ENCODE measurements around the gene RNF151. TPM values are rescaled to one million over a fixed set of nuclear protein-coding genes. Genes with fewer than 3 reads are reported as not detected.

RNF151 gene
- total and polyA plus RNA-seq, 2 of the 13 experiments (the other 11 are each of a cell fraction or from before 2014, with no cell fraction given), result not detected

DNA sequence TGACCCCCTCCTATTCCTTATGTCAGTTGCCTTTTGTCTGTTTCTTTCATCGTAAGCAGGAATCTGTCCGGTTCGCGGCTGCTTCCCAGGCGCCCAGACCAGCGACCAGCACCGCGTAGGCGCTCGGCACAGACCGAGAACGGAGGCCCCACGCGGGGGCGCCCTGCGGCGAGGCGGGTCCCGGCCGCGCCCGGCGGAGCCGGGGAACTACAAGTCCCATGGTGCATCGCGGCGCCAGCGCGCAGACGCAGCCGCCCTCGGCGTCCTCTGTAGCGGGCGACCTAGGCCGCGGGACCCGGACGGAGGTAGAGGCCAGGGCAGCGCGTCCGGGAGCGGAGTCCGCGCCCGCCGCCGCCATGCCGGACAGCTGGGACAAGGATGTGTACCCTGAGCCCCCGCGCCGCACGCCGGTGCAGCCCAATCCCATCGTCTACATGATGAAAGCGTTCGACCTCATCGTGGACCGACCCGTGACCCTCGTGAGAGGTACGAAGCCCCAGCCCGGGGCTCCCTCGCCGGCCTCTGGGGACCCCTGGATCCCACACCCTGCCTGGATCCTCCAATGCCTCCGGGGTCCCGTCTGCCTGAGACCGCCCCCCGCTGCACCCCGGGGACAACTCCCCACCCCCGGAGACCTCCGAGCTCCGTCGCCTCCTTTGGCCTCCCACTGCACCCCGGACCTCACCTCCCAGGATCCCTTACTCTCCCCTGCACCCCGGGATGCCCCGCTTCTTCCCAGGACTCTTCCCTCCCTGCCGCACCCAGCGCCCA lies 7.2 kb upstream of the RNF151 start, which contains the start of gene NDUFB10 (continued):
- TF ChIP-seq ZSCAN12 (CRISPR knock-in tag; IDR thresholded peaks at IDR 0.05), result 0 out of 2 replicates have a peak, but pooled peaks have one; percentile 47
- TF ChIP-seq EHMT2 (IDR thresholded peaks at IDR 0.05; ENCODE audit: borderline replicate concordance, low read depth, low read length), result no peak
- TF ChIP-seq HES4 (CRISPR knock-in tag; IDR thresholded peaks at IDR 0.05; ENCODE audit: borderline replicate concordance), result peak; percentile 92
- peak; percentile 57 for TF ChIP-seq STAG1 (CRISPR knock-in tag; IDR thresholded peaks at IDR 0.05)
- peak; percentile 39; the same call in 1 of the 2 replicates for TF ChIP-seq HNF4A (CRISPR knock-in tag; IDR thresholded peaks at IDR 0.05)
- TF ChIP-seq SP4 (CRISPR knock-in tag; IDR thresholded peaks at IDR 0.05), result peak; percentile 82
- TF ChIP-seq KLF12 (CRISPR knock-in tag; IDR thresholded peaks at IDR 0.05; ENCODE audit: borderline replicate concordance), result peak; percentile 87; the same call in 1 of the 2 replicates
- no peak for TF ChIP-seq ZBTB1 (CRISPR knock-in tag; IDR thresholded peaks at IDR 0.05; ENCODE audit: borderline replicate concordance)
- peak; percentile 61; the same call in 1 of the 2 replicates for TF ChIP-seq ZNF777 (CRISPR knock-in tag; IDR thresholded peaks at IDR 0.05)
- peak; percentile 51 for TF ChIP-seq SRSF1 (optimal IDR thresholded peaks at IDR 0.05; ENCODE audit: low read depth, low read length)
- TF ChIP-seq, protein P1, sequence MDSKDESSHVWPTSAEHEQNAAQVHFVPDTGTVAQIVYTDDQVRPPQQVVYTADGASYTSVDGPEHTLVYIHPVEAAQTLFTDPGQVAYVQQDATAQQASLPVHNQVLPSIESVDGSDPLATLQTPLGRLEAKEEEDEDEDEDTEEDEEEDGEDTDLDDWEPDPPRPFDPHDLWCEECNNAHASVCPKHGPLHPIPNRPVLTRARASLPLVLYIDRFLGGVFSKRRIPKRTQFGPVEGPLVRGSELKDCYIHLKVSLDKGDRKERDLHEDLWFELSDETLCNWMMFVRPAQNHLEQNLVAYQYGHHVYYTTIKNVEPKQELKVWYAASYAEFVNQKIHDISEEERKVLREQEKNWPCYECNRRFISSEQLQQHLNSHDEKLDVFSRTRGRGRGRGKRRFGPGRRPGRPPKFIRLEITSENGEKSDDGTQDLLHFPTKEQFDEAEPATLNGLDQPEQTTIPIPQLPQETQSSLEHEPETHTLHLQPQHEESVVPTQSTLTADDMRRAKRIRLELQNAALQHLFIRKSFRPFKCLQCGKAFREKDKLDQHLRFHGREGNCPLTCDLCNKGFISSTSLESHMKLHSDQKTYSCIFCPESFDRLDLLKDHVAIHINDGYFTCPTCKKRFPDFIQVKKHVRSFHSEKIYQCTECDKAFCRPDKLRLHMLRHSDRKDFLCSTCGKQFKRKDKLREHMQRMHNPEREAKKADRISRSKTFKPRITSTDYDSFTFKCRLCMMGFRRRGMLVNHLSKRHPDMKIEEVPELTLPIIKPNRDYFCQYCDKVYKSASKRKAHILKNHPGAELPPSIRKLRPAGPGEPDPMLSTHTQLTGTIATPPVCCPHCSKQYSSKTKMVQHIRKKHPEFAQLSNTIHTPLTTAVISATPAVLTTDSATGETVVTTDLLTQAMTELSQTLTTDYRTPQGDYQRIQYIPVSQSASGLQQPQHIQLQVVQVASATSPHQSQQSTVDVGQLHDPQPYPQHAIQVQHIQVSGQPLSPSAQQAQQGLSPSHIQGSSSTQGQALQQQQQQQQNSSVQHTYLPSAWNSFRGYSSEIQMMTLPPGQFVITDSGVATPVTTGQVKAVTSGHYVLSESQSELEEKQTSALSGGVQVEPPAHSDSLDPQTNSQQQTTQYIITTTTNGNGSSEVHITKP (CRISPR knock-in tag; IDR thresholded peaks at IDR 0.05; ENCODE audit: low read depth), result peak; percentile 42; the same call in 1 of the 2 replicates
- no peak for TF ChIP-seq STAT5B (CRISPR knock-in tag; IDR thresholded peaks at IDR 0.05)
- peak; percentile 71; the same call in 1 of the 2 replicates for TF ChIP-seq ZC3H13 (CRISPR knock-in tag; IDR thresholded peaks at IDR 0.05)
- TF ChIP-seq, protein P2, sequence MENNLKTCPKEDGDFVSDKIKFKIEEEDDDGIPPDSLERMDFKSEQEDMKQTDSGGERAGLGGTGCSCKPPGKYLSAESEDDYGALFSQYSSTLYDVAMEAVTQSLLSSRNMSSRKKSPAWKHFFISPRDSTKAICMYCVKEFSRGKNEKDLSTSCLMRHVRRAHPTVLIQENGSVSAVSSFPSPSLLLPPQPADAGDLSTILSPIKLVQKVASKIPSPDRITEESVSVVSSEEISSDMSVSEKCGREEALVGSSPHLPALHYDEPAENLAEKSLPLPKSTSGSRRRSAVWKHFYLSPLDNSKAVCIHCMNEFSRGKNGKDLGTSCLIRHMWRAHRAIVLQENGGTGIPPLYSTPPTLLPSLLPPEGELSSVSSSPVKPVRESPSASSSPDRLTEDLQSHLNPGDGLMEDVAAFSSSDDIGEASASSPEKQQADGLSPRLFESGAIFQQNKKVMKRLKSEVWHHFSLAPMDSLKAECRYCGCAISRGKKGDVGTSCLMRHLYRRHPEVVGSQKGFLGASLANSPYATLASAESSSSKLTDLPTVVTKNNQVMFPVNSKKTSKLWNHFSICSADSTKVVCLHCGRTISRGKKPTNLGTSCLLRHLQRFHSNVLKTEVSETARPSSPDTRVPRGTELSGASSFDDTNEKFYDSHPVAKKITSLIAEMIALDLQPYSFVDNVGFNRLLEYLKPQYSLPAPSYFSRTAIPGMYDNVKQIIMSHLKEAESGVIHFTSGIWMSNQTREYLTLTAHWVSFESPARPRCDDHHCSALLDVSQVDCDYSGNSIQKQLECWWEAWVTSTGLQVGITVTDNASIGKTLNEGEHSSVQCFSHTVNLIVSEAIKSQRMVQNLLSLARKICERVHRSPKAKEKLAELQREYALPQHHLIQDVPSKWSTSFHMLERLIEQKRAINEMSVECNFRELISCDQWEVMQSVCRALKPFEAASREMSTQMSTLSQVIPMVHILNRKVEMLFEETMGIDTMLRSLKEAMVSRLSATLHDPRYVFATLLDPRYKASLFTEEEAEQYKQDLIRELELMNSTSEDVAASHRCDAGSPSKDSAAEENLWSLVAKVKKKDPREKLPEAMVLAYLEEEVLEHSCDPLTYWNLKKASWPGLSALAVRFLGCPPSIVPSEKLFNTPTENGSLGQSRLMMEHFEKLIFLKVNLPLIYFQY (CRISPR knock-in tag; IDR thresholded peaks at IDR 0.05; ENCODE audit: borderline replicate concordance), result peak; percentile 66; the same call in 1 of the 2 replicates
- TF ChIP-seq POLR2AphosphoS5 (IDR thresholded peaks at IDR 0.05; ENCODE audit: low read depth, low read length), result peak; percentile 86
- TF ChIP-seq, protein P3, sequence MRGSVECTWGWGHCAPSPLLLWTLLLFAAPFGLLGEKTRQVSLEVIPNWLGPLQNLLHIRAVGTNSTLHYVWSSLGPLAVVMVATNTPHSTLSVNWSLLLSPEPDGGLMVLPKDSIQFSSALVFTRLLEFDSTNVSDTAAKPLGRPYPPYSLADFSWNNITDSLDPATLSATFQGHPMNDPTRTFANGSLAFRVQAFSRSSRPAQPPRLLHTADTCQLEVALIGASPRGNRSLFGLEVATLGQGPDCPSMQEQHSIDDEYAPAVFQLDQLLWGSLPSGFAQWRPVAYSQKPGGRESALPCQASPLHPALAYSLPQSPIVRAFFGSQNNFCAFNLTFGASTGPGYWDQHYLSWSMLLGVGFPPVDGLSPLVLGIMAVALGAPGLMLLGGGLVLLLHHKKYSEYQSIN (CRISPR knock-in tag; IDR thresholded peaks at IDR 0.05; ENCODE audit: borderline replicate concordance), result no peak
- peak; percentile 85; the same call in 1 of the 2 replicates for TF ChIP-seq ZNF232 (CRISPR knock-in tag; IDR thresholded peaks at IDR 0.05; ENCODE audit: borderline replicate concordance)
- TF ChIP-seq HDAC2 (CRISPR knock-in tag; IDR thresholded peaks at IDR 0.05), result peak; percentile 57; the same call in 1 of the 2 replicates
- peak; percentile 81; the same call in 1 of the 2 replicates for TF ChIP-seq CBFB (CRISPR knock-in tag; IDR thresholded peaks at IDR 0.05)

All from HepG2 (cell line).